Stomach (tissue), 9 donors: ENCODE results near the gene SLC5A1. TPM values are rescaled to one million over a fixed set of nuclear protein-coding genes. Genes with fewer than 3 reads are reported as not detected.

ENCODE experiments used
- DNase-seq, 2 donors: peaks; one replicate each; pipeline versions ENCODE4 v3.0.0 to v3.0.0-alpha.2; 2013 to 2019
- H3K27ac ChIP-seq, 5 donors: fragments of 200-600 bp in 4 of 5; sonication (generic) in 4 of 5; one replicate each; pipeline ENCODE4 v1.5.1; 2013 to 2019; ENCODE audit warnings: mild to moderate bottlenecking in 1 of 5, moderate library complexity in 1 of 5
- H3K27me3 ChIP-seq, 3 donors: fragments of 200-600 bp; sonication (generic); one replicate each; pipeline ENCODE4 v1.5.1; 2017 to 2019; ENCODE audit warnings: mixed run types in 1 of 3
- H3K36me3 ChIP-seq, 4 donors: fragments of 200-600 bp; sonication (generic); 1 replicate in 3 of 4; 2 replicates in 1 of 4; pipeline ENCODE4 v1.5.1; 2016 to 2019
- H3K4me1 ChIP-seq, 4 donors: fragments of 200-600 bp; sonication (generic); one replicate each; pipeline ENCODE4 v1.5.1; 2016 to 2019
- H3K4me3 ChIP-seq, 4 donors: fragments of 200-600 bp; sonication (generic) in 3 of 4; one replicate each; pipeline ENCODE4 v1.5.1; 2016 to 2019; ENCODE audit warnings: mild to moderate bottlenecking in 1 of 4
- H3K9me3 ChIP-seq, 4 donors: fragments of 200-600 bp; sonication (generic); one replicate each; pipeline ENCODE4 v1.5.1; 2016 to 2019
- EP300 ChIP-seq: sonication (generic); formaldehyde crosslinking; IDR thresholded peaks from one replicate; pipeline ENCODE4 v1.6.1; 2017; ENCODE audit warnings: antibody characterized with exemption
- POLR2A ChIP-seq, 4 donors: fragments of 450-650 bp; IDR thresholded peaks; one replicate each; pipeline ENCODE4 v1.6.1; 2016; ENCODE audit warnings: antibody characterized with exemption in 4 of 4, control low read depth in 2 of 4, mild to moderate bottlenecking in 1 of 4, moderate library complexity in 1 of 4
- POLR2AphosphoS5 ChIP-seq, 3 donors: sonication (generic); formaldehyde crosslinking; IDR thresholded peaks; one replicate each; pipeline ENCODE4 v1.6.1; 2016; ENCODE audit warnings: antibody characterized with exemption in 3 of 3
- WGBS, 5 donors: extraction: QIAGEN DNeasy Blood & Tissue Kit in 3 of 5; methylation state at CpG; one replicate each; pipeline versions ENCODE4 v1.1.5 to v1.1.7; 2013 to 2018; 5-methylcytosine and 5-hydroxymethylcytosine counted together
- intact Hi-C: fragments of 100-400 bp; cut with DNase I; formaldehyde crosslinking; loops from one replicate; pipeline ENCODE4 v1.15.1; 2023; ENCODE audit warnings: low total_unique reads
- polyA plus RNA-seq, 3 donors: library from polyadenylated mRNA; stranded (reverse); fragments of 200-250 nt; gene quantifications; one replicate each; pipeline ENCODE4 v1.2.3, GENCODE V29; 2013
- total RNA-seq, 5 donors: library from RNA; depleted of rRNA; stranded (reverse); fragments of >200 nt; gene quantifications; one replicate each; pipeline versions ENCODE4 v1.1.0 to v1.2.3, GENCODE V29; 2014 to 2016
- TF ChIP-seq, protein P1 (sequence below), 7 experiments: fragments of 450-650 bp in 4 of 7; fragments of 200-600 bp in 3 of 7; sonication (generic) in 3 of 7; IDR thresholded peaks; one replicate each; pipeline ENCODE4 v1.5.1; 2016 to 2019; ENCODE audit warnings: antibody characterized with exemption in 7 of 7, control low read depth in 2 of 7, mild to moderate bottlenecking in 1 of 7
- donor health status: healthy with polysubstance abuse.
- donor health status: Bipolar disorder and iron deficiency.
- donor health status: healthy.

The SLC5A1 gene
- total and polyA plus RNA-seq, 8 donors, result 0.68 to 13.8 (median 2.3) TPM; not detected in 3

DNA sequence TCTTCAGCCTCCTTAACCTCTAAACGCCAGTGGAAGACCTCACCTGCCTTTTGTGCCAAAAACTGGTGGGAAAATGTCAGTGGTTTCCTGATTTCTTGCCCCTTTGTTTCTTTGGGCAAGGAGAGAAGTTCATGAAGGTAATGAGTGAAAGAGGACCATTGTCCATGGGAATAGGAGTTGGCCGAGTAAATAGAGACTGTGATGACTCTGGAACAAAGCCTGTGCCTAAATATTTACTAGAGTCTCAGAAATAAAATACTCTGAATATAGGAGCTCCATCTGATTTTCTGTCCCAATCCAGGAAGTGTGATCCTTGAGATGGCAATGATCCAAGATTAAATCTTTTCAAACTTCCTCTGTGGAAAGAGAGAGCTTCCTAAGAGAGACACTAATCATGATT is 12.0 kb downstream of the SLC5A1 start:
- Histone ChIP-seq H3K4me3 (no peak overlapping the region), H3K27ac (no peak overlapping the region), H3K27me3 (no peaks in the 10 kb centered on the region), H3K4me1 (peaks cover 0 to 5% (median 2%) of the 10 kb centered on the region in 4 donors), H3K9me3 (no peaks in the 10 kb centered on the region), H3K36me3 (no peaks in the 10 kb centered on the region)
- WGBS, 5 donors, result 14 to 38% (median 15%) methylated on average over 2 of the region's 2 CpGs
- intact Hi-C loops, result no loop called here
- TF ChIP-seq EP300 (no peak), POLR2AphosphoS5 (IDR thresholded peaks at IDR 0.05) (no peak), POLR2A (IDR thresholded peaks at IDR 0.05) (no peak)
- TF ChIP-seq, protein P1, sequence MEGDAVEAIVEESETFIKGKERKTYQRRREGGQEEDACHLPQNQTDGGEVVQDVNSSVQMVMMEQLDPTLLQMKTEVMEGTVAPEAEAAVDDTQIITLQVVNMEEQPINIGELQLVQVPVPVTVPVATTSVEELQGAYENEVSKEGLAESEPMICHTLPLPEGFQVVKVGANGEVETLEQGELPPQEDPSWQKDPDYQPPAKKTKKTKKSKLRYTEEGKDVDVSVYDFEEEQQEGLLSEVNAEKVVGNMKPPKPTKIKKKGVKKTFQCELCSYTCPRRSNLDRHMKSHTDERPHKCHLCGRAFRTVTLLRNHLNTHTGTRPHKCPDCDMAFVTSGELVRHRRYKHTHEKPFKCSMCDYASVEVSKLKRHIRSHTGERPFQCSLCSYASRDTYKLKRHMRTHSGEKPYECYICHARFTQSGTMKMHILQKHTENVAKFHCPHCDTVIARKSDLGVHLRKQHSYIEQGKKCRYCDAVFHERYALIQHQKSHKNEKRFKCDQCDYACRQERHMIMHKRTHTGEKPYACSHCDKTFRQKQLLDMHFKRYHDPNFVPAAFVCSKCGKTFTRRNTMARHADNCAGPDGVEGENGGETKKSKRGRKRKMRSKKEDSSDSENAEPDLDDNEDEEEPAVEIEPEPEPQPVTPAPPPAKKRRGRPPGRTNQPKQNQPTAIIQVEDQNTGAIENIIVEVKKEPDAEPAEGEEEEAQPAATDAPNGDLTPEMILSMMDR (IDR thresholded peaks at IDR 0.05), result no peak
- no peak for DNase-seq

GRCh38 chr22:32058656-32059260 is 15.7 kb downstream of the SLC5A1 start:
- H3K27me3 ChIP-seq, result no peaks in the 10 kb centered on the region
- H3K9me3 ChIP-seq, result peaks cover 0 to 6% (median 0%) of the 10 kb centered on the region in 4 donors
- TF ChIP-seq POLR2AphosphoS5 (IDR thresholded peaks at IDR 0.05) (no peak), EP300 (no peak), POLR2A (IDR thresholded peaks at IDR 0.05) (no peak)
- TF ChIP-seq, protein P1 (IDR thresholded peaks at IDR 0.05), result no peak
- no peak overlapping the region for H3K4me3 ChIP-seq
- H3K36me3 ChIP-seq, result no peaks in the 10 kb centered on the region
- no peak overlapping the region for H3K27ac ChIP-seq
- 68 to 88% (median 70%) methylated on average over 3 of the region's 3 CpGs for WGBS, 5 donors
- intact Hi-C loops, result no loop called here
- peaks cover 0 to 5% (median 0%) of the 10 kb centered on the region in 4 donors for H3K4me1 ChIP-seq
- DNase-seq, result no peak

DNA sequence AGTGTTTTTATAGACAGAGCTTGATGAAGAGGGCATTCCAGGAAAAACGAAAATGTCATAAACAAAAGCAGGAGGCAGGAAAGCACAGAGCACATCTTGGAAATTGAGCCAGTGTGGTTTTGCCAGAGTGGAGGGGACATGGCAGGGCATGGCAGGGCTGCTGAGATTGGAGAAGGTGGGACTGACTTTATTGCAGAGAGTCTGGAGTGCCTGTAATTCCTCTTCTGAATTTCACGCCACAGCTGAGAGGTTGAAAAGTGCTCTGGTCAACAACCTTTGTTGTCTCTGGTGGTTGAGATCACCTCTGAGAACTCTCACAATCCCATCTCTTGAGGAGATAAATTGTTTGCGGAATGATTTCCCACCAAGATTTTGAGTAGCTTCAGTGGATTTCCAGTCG is 16.4 kb downstream of the SLC5A1 start:
- Histone ChIP-seq H3K4me3 (no peak overlapping the region), H3K36me3 (no peaks in the 10 kb centered on the region), H3K27ac (no peak overlapping the region), H3K9me3 (peaks cover 0 to 6% (median 0%) of the 10 kb centered on the region in 4 donors), H3K27me3 (no peaks in the 10 kb centered on the region), H3K4me1 (peaks cover 0 to 5% (median 0%) of the 10 kb centered on the region in 4 donors)
- 63 to 81% (median 71%) methylated on average over 4 of the region's 4 CpGs for WGBS, 5 donors
- intact Hi-C loops, result no loop called here
- no peak for DNase-seq
- no peak for TF ChIP-seq POLR2AphosphoS5 (IDR thresholded peaks at IDR 0.05)

DNA sequence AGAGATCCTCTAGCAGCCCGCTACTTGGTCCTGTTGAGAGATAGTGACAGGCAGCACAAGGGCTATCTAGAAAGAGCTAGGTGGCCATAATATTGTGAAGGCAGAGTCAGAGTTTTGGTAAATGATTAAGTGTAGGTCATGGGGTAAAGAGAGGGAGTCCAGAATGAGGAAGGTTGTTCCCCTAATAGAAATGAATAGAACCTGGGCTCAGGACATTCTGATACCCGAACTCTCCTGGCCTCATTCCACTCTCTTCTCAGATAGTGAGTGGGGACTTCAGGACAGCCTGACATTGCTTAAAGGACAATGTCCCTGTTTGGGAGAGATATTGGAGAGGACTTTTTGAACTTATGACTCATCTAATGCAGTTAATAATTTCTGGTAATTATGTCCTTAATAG is 20.6 kb downstream of the SLC5A1 start:
- H3K9me3 ChIP-seq, result peaks cover 0 to 6% (median 0%) of the 10 kb centered on the region in 4 donors
- H3K36me3 ChIP-seq, result no peaks in the 10 kb centered on the region
- H3K27ac ChIP-seq, result no peak overlapping the region
- 65 to 80% (median 73%) methylated on average over 2 of the region's 2 CpGs for WGBS, 5 donors
- no peak overlapping the region for H3K4me3 ChIP-seq
- intact Hi-C loops, result no loop called here
- no peaks in the 10 kb centered on the region for H3K4me1 ChIP-seq
- TF ChIP-seq EP300, result no peak
- TF ChIP-seq POLR2A (IDR thresholded peaks at IDR 0.05), result no peak
- no peak for TF ChIP-seq POLR2AphosphoS5 (IDR thresholded peaks at IDR 0.05)
- TF ChIP-seq, protein P1 (IDR thresholded peaks at IDR 0.05), result no peak
- DNase-seq, result no peak
- H3K27me3 ChIP-seq, result peaks cover 0 to 3% (median 0%) of the 10 kb centered on the region in 3 donors

GRCh38 chr22:32066820-32067219 is 23.8 kb downstream of the SLC5A1 start:
- no peak for DNase-seq
- Histone ChIP-seq H3K27ac (no peak overlapping the region), H3K36me3 (no peaks in the 10 kb centered on the region), H3K9me3 (peaks cover 0 to 6% (median 0%) of the 10 kb centered on the region in 4 donors), H3K4me3 (no peak overlapping the region), H3K4me1 (no peaks in the 10 kb centered on the region), H3K27me3 (peaks cover 0 to 12% (median 0%) of the 10 kb centered on the region in 3 donors)
- TF ChIP-seq POLR2A (IDR thresholded peaks at IDR 0.05) (no peak), POLR2AphosphoS5 (IDR thresholded peaks at IDR 0.05) (no peak), EP300 (no peak)
- TF ChIP-seq, protein P1 (IDR thresholded peaks at IDR 0.05), result no peak
- intact Hi-C loops, result no loop called here
- WGBS, 5 donors, result 56 to 89% (median 85%) methylated on average over 1 to 3 of the region's 3 CpGs
